ENCODE measurements around the gene HCAR3. TPM values are rescaled to one million over a fixed set of nuclear protein-coding genes. Genes with fewer than 3 reads are reported as not detected.

Gene HCAR3
- total and polyA plus RNA-seq, 2 of the 13 experiments (the other 11 are each of a cell fraction or from before 2014, with no cell fraction given): 0.11 to 12.8 TPM

- TF ChIP-seq ZNF253 (CRISPR knock-in tag; IDR thresholded peaks at IDR 0.05; ENCODE audit: borderline replicate concordance) (no peak), MXD1 (CRISPR knock-in tag; IDR thresholded peaks at IDR 0.05) (peak; percentile 80; the same call in 1 of the 2 replicates), ZNF768 (CRISPR knock-in tag; IDR thresholded peaks at IDR 0.05) (peak; percentile 68), KDM3A (CRISPR knock-in tag; IDR thresholded peaks at IDR 0.05; ENCODE audit: low read depth) (peak; percentile 93; the same call in 1 of the 2 replicates), PRMT3 (CRISPR knock-in tag; IDR thresholded peaks at IDR 0.05; ENCODE audit: borderline replicate concordance, low read depth) (no peak), ZBTB10 (CRISPR knock-in tag; IDR thresholded peaks at IDR 0.05; ENCODE audit: borderline replicate concordance) (peak; percentile 58; the same call in 1 of the 2 replicates), HOXA3 (CRISPR knock-in tag; IDR thresholded peaks at IDR 0.05) (peak; percentile 87), TCF7L2 (IDR thresholded peaks at IDR 0.05; ENCODE audit: low read depth, low read length) (no peak), ZBTB42 (CRISPR knock-in tag; IDR thresholded peaks at IDR 0.05) (peak; percentile 75; the same call in 1 of the 2 replicates), TRIM24 (CRISPR knock-in tag; IDR thresholded peaks at IDR 0.05) (no peak), NFKB2 (CRISPR knock-in tag; IDR thresholded peaks at IDR 0.05; ENCODE audit: borderline replicate concordance) (peak; percentile 84; the same call in 1 of the 2 replicates), PATZ1 (CRISPR knock-in tag; IDR thresholded peaks at IDR 0.05) (peak; percentile 64; the same call in 1 of the 2 replicates), ATM (IDR thresholded peaks at IDR 0.05; ENCODE audit: borderline replicate concordance) (no peak)
- TF ChIP-seq, protein P1, sequence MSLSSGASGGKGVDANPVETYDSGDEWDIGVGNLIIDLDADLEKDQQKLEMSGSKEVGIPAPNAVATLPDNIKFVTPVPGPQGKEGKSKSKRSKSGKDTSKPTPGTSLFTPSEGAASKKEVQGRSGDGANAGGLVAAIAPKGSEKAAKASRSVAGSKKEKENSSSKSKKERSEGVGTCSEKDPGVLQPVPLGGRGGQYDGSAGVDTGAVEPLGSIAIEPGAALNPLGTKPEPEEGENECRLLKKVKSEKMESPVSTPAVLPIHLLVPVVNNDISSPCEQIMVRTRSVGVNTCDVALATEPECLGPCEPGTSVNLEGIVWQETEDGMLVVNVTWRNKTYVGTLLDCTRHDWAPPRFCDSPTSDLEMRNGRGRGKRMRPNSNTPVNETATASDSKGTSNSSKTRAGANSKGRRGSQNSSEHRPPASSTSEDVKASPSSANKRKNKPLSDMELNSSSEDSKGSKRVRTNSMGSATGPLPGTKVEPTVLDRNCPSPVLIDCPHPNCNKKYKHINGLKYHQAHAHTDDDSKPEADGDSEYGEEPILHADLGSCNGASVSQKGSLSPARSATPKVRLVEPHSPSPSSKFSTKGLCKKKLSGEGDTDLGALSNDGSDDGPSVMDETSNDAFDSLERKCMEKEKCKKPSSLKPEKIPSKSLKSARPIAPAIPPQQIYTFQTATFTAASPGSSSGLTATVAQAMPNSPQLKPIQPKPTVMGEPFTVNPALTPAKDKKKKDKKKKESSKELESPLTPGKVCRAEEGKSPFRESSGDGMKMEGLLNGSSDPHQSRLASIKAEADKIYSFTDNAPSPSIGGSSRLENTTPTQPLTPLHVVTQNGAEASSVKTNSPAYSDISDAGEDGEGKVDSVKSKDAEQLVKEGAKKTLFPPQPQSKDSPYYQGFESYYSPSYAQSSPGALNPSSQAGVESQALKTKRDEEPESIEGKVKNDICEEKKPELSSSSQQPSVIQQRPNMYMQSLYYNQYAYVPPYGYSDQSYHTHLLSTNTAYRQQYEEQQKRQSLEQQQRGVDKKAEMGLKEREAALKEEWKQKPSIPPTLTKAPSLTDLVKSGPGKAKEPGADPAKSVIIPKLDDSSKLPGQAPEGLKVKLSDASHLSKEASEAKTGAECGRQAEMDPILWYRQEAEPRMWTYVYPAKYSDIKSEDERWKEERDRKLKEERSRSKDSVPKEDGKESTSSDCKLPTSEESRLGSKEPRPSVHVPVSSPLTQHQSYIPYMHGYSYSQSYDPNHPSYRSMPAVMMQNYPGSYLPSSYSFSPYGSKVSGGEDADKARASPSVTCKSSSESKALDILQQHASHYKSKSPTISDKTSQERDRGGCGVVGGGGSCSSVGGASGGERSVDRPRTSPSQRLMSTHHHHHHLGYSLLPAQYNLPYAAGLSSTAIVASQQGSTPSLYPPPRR (CRISPR knock-in tag; IDR thresholded peaks at IDR 0.05; ENCODE audit: borderline replicate concordance): no peak; the same call in 1 of the 2 replicates
- TF ChIP-seq, protein P2, sequence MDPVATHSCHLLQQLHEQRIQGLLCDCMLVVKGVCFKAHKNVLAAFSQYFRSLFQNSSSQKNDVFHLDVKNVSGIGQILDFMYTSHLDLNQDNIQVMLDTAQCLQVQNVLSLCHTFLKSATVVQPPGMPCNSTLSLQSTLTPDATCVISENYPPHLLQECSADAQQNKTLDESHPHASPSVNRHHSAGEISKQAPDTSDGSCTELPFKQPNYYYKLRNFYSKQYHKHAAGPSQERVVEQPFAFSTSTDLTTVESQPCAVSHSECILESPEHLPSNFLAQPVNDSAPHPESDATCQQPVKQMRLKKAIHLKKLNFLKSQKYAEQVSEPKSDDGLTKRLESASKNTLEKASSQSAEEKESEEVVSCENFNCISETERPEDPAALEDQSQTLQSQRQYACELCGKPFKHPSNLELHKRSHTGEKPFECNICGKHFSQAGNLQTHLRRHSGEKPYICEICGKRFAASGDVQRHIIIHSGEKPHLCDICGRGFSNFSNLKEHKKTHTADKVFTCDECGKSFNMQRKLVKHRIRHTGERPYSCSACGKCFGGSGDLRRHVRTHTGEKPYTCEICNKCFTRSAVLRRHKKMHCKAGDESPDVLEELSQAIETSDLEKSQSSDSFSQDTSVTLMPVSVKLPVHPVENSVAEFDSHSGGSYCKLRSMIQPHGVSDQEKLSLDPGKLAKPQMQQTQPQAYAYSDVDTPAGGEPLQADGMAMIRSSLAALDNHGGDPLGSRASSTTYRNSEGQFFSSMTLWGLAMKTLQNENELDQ (CRISPR knock-in tag; IDR thresholded peaks at IDR 0.05; ENCODE audit: borderline replicate concordance): no peak
These were observed 36.1 kb upstream of the HCAR3 start, which contains the start of gene DENR (continued) for GRCh38 chr12:122752464-122753318.
